Left kidney (tissue), 2 donors: ENCODE measurements around the gene TAS2R41. TPM values are rescaled to one million over a fixed set of nuclear protein-coding genes. Genes with fewer than 3 reads are reported as not detected.
"Not testable (repeated sequence)": the region's sequence is repeated elsewhere in the genome, so short reads cannot be mapped to it uniquely, and the experiment has no call there.

Source experiments
- DNase-seq: peaks from one replicate; pipeline ENCODE4 v3.0.0-alpha.2; 2013
- polyA plus RNA-seq: library from polyadenylated mRNA; unstranded; fragments of 120-200 nt; gene quantifications from one replicate; pipeline ENCODE4 v1.2.1, GENCODE V29; 2013; ENCODE audit not compliant: insufficient read length

Gene TAS2R41
- polyA plus RNA-seq, 1 donor = not detected

GRCh38 chr7:143456992-143457793 lies 20.5 kb upstream of the TAS2R41 start:
- DNase-seq = no peak

GRCh38 chr7:143458263-143458662 lies 19.4 kb upstream of the TAS2R41 start:
- DNase-seq = no peak

- DNase-seq = no peak
Observed at GRCh38 chr7:143458681-143459080, 19.0 kb upstream of the TAS2R41 start.

GRCh38 chr7:143459359-143459758 lies 18.3 kb upstream of the TAS2R41 start:
- DNase-seq = no peak

- DNase-seq = no peak
Observed at GRCh38 chr7:143460271-143460979, 17.2 kb upstream of the TAS2R41 start.

GRCh38 chr7:143462045-143462444 lies 15.6 kb upstream of the TAS2R41 start:
- no peak for DNase-seq

GRCh38 chr7:143463556-143463955 lies 14.1 kb upstream of the TAS2R41 start:
- DNase-seq = no peak

- no peak for DNase-seq
Observed at GRCh38 chr7:143463957-143464356, 13.7 kb upstream of the TAS2R41 start.

- no peak for DNase-seq
Observed at GRCh38 chr7:143467724-143468123, 9.9 kb upstream of the TAS2R41 start.

- DNase-seq = not testable (repeated sequence)
Observed at GRCh38 chr7:143472071-143472689, 5.5 kb upstream of the TAS2R41 start.

GRCh38 chr7:143479055-143479766 lies 1.5 kb downstream of the TAS2R41 start:
- no peak for DNase-seq

GRCh38 chr7:143480501-143480900 lies 2.8 kb downstream of the TAS2R41 start:
- no peak for DNase-seq

GRCh38 chr7:143484119-143484518 lies 6.4 kb downstream of the TAS2R41 start:
- DNase-seq = no peak

- DNase-seq = no peak
Observed at GRCh38 chr7:143485094-143485493, 7.4 kb downstream of the TAS2R41 start.

GRCh38 chr7:143485500-143485899 lies 7.8 kb downstream of the TAS2R41 start:
- DNase-seq = no peak

GRCh38 chr7:143486266-143486665 lies 8.6 kb downstream of the TAS2R41 start:
- not testable (repeated sequence) for DNase-seq

- DNase-seq = no peak
Observed at GRCh38 chr7:143487061-143487460, 9.4 kb downstream of the TAS2R41 start.

- no peak for DNase-seq
Observed at GRCh38 chr7:143487566-143487965, 9.9 kb downstream of the TAS2R41 start.

- no peak for DNase-seq
Observed at GRCh38 chr7:143490717-143491306, 13.1 kb downstream of the TAS2R41 start.

GRCh38 chr7:143492043-143492471 lies 14.4 kb downstream of the TAS2R41 start:
- DNase-seq = no peak

GRCh38 chr7:143492799-143493739 lies 15.4 kb downstream of the TAS2R41 start:
- DNase-seq = no peak
